Hematopoietic multipotent progenitor cell treated with erythropoietin and hydrocortisone succinate and interleukin-3 and kit ligand, for 4 days (in vitro differentiated cells): ENCODE results near the gene CHST11.
"Not testable (repeated sequence)": the region's sequence is repeated elsewhere in the genome, so short reads cannot be mapped to it uniquely, and the experiment has no call there.

ENCODE experiments used
- DNase-seq: peaks from one replicate; pipeline ENCODE4 v3.0.0-alpha.2; 2015

CHST11 gene

DNA sequence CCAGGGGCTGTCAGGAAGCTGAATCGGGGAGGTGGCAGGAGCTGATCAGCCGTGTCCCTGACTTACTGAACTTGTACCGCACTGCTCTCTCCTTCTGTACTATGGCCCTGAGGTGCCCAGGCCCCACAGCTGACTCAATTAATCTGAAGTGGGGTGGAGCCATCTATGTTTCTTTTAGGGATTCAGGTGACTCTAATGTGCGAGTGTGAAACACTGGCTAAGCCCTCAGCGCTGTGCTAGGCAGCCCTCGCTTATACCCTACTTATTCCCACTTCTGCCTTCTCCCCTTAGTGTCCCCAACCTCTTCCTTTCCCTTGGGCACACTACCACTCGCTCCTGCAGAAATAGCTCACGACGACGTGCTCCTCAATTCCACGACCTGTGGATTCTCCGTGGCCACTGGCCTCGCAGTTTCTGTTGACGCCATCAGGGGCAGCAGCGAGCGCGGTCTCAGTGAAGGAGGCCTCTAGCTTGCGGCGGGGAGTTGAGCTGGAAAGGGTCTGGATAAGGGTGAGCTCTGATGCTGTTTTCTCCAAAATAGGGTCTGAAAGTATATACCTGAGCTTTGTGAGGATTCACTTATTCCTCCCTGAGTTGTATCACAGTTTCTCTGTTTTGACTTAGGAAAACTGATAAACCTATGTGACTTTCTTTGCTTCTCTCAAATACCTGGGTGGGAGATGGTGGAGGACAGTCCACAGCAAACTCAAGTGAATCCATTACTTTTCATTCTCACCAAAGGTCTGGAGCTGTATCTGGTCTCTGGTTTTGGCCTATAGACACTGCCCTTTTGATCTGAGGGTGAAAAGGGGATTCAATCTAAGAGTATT lies 333.8 kb downstream of the CHST11 start:
- peak; percentile 63 for DNase-seq

DNA sequence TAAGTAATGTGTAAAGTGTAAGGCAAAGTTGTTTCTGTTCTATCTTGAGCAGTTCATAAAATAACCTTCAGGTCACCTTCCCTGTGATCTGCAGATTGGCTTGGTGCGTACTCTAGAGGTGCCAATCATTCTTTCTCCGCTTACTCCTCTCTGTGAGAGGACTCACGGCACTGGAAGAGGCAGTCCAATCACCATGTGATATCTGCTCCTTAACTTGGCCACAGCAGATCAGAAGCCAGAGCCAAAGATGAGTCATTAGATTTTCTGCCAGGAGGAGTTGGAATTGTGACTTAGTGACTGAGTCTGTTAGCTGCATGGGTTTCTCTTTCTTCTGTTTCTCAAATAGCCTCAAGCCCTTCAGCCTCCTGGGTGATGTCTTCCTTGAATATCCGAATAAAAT lies 335.8 kb downstream of the CHST11 start:
- peak; percentile 8 for DNase-seq

DNA sequence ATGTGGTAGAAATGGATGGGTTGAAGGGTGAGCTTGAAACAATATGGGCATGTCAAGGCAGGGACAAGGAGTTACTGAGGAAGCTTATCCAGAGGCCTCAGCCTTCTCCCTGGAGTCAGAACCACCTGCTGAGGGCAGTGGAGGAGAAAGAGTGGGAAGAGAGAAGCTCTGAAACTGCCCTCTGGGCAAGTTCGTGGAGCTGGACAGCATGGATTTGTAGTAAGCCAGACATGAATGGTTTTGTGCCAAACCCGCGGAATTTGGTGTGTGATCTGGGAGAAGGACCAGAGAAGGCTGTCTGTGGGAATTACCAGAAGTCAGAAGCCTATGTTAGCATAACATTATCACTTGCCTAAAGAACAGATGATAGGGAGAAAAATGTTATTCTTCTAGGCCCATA lies 336.5 kb downstream of the CHST11 start:
- DNase-seq = no peak

DNA sequence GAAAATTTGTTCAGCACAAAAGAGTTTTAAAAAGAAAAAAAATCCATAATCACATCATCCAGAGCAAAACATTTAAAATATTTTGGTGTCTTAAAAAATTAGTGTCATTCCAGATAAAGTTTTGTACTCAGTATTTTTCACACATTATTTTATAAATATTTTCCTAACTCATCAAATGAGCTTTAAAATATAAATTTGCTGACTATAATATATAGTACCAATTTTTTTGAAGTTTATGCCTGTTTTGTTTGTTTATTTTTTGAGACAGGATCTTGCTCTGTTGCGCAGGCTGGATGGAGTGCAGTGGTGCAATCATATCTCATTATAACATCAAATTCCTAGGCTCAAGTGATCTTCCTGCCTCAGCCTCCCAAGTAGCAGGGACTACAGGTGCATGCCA lies 337.2 kb downstream of the CHST11 start:
- DNase-seq = no peak

DNA sequence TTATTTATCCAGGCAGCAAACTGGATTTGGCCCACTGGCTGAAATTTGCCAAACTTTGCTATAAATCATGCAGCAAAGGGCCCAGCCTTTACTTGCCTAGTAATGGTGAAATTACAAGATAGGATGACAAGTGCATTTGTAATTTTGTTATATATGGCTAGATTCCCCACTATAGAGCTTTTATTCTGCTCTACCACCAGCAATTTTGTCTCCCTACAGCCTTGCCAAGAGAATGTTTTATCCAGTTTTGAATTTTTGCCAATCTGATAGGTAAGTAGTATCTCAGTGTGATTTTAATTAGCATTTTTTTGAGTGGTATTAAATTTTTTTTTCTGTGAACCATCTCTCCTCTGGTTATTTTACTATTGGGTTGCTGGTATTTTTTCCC lies 339.7 kb downstream of the CHST11 start:
- DNase-seq = no peak

DNA sequence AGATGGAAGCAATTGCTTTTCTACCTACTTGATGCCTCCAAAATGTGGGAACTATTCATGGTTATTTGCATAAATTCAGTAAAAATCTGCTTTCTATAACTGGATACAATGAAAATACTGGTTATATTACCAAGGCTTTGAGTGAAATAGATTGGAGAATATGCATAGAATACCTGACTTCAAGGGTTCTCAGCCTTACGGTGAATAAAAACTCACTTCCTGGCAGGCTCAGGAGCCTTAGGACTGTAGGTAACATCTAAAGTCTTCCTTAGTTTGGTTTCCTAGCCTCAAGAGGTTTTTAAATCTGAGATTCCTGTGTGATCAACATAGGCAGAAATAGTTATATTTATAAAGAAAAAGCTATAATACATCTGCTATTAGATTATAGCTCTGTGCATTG lies 342.7 kb downstream of the CHST11 start:
- DNase-seq = no peak

DNA sequence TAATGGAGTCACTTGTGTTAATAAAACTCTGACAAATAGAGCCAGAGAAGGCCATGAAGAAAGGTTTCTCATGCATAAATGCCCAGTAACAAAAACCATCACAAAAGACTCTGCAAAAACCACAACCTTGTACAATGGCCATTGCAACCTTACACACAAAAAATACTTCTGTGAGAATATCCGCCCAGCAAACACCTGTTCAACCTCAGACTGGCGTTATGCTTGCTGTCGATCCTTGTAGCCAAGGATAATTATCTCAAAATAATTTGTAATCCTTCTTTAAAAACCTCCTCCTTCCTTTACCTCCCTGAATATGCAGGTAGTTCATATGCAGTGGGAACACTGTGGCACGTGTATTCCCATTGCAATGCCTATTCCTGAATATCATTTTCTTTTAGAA lies 344.3 kb downstream of the CHST11 start:
- no peak for DNase-seq

DNA sequence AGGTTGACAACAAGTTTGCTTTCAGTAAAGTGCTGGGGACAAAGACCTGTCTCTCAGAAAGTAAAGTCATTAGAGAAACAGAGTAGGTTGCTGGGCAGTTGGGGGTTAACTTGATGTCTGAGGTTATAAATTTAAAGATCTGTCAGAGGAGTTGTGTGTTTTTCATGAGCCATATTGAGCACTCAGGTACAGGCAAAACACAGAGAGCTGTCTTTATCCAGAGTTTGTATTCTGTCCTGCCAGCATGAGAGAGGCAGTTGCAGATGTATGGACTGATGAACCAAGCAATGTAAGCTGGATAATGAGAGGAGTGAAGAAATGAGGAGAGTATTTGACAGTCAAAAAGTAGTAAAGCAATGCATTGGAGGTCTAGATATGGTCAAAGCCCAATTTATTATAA lies 344.7 kb downstream of the CHST11 start:
- no peak for DNase-seq

DNA sequence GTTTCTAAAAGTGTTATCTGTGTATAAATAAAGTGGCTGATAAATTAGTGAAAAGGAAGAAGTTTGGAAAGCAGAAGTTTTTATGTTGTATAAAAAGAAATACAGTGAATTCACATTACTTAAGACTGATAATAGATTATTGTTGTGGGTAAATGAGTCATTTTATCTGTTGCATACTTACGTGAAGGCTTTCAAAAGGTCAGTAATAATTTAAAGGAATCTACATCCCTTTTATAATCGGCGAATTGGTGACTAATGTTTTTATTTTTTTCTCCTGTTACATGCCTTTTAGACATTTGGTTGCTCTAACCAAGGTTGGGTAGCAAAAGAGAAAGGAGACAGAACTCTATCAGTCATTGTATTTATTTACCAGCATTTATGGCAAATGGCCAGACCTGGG lies 345.5 kb downstream of the CHST11 start:
- DNase-seq = peak; percentile 58

DNA sequence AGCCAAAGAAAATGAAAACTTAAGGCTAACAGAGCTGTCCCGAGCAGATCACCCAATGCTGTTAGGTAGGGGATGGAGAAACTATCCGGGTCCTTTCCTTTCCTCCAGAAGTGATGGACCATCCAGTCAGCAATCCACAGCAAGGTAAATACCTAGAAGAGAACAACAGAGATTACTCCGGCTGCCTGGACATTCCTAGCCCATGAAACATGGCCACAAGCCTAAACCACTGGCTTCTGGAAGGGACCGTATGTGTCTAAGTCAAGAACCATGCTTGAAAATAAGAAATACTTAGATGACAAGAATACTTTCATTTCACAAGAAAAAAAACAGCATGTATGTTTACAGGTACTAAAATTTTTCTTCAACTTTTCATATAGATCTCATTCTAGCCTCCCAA lies 348.4 kb downstream of the CHST11 start:
- no peak for DNase-seq

DNA sequence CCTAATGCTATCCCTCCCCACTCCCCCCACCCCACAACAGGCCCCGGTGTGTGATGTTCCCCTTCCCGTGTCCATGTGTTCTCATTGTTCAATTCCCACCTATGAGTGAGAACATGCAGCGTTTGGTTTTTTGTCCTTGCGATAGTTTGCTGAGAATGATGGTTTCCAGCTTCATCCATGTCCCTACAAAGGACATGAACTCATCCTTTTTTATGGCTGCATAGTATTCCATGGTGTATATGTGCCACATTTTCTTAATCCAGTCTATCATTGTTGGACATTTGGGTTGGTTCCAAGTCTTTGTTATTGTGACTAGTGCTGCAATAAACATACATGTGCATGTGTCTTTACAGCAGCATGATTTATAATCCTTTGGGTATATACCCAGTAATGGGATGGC lies 349.4 kb downstream of the CHST11 start:
- DNase-seq = not testable (repeated sequence)

DNA sequence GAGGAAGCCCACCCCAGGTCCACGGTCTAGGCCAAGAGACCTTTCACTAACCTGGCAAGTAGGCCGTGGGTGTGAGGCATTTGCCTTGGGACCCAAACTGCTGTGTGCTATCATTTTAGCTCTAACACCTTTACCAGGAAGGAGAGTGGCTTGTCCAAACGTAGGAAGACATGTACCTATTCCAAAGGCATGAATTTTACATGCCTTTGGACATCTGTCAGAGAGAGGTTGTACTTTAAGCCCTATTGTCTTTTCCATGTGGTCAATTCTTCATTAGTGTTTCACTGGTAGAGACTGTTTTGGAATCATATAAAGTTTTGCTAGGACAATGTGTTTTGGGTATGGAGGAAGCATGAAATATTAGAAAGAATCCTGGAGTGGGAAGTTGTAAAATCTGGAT lies 352.5 kb downstream of the CHST11 start:
- no peak for DNase-seq

DNA sequence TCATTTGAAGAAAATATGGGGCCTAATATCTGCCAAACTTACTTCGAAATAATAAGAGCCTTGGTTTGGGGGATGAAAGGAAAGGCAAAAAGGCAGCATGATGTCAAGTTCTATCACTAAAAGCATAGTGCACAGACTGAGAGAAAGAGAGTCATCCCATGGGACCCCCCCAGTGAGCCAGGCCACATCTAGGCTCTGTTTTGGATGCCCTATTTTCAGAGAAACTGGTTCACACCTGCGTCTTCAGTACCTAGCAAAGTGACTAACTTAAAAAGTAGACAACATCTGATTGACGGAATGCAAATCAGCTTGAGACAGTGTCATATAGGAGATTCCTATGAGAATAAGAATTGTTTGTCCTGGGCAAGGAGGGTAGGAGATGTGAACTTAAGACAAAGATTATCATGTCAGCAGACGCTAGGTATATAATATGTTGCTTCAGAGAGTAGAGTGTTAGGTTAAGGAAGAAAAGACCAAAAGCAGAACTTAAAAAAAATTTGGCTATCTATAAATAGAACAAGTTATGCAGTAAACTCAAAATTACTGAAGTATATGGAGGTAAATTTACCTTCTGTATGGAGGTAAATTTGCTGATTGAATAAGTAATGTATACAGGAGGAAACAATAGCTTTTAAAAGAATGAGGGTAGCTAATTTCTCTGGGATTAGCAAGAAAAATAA lies 353.1 kb downstream of the CHST11 start:
- no peak for DNase-seq
